Measurements from ENCODE around the gene SLC5A7. TPM values are rescaled to one million over a fixed set of nuclear protein-coding genes. Genes with fewer than 3 reads are reported as not detected.

Gene SLC5A7
- total RNA-seq, 1 experiment from 2014 or later: not detected

DNA sequence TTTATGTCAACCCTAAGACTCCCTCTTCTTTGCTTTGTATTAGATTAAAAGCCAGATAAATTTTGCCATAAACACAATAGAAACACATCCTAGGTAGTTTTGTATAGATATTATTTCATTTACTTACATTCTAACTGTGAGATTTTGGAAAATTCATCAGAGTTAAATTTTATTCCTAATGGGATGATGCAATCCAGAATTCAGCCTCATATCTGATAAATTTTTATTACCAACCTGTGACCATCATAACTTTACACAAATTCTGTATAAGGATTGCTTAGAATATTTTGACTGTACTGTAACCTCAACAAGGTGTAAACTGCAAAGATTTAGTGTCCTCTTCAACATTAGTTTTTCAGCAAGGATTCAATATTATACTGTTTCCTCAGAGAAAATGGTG lies 4.4 kb downstream of the SLC5A7 start:
- POLR2A ChIA-PET: no interaction called here
- H3K9me3 ChIP-seq (ENCODE audit: control insufficient read depth, insufficient read depth, low read depth, low read length): no peaks in the 10 kb centered on the region
- BruUV-seq (replicated peaks): no TSS peak
- H3K27ac ChIP-seq (ENCODE audit: low read length): no peak overlapping the region
- no peak for ATAC-seq
- no peaks in the 10 kb centered on the region for H3K36me3 ChIP-seq (ENCODE audit: control insufficient read depth, insufficient read depth, low read length)
- 0 out of 2 replicates have a peak, but pooled peaks cover 3% of the 10 kb centered on the region for H3K4me1 ChIP-seq (ENCODE audit: control insufficient read depth, insufficient read depth, low read length)
- in situ Hi-C loops (cut with HindIII; ENCODE audit: low pct_unique_long_range_greater_than_20kb, low sequenced_read_pairs): no loop called here
- TF ChIP-seq, protein P1, sequence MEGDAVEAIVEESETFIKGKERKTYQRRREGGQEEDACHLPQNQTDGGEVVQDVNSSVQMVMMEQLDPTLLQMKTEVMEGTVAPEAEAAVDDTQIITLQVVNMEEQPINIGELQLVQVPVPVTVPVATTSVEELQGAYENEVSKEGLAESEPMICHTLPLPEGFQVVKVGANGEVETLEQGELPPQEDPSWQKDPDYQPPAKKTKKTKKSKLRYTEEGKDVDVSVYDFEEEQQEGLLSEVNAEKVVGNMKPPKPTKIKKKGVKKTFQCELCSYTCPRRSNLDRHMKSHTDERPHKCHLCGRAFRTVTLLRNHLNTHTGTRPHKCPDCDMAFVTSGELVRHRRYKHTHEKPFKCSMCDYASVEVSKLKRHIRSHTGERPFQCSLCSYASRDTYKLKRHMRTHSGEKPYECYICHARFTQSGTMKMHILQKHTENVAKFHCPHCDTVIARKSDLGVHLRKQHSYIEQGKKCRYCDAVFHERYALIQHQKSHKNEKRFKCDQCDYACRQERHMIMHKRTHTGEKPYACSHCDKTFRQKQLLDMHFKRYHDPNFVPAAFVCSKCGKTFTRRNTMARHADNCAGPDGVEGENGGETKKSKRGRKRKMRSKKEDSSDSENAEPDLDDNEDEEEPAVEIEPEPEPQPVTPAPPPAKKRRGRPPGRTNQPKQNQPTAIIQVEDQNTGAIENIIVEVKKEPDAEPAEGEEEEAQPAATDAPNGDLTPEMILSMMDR (IDR thresholded peaks at IDR 0.05): no peak
- TF ChIP-seq SIN3A (IDR thresholded peaks at IDR 0.05; ENCODE audit: borderline replicate concordance, insufficient read depth, low read depth, low read length) (no peak), POLR2AphosphoS5 (IDR thresholded peaks at IDR 0.05; ENCODE audit: low read depth, low read length) (no peak), TCF7L2 (IDR thresholded peaks at IDR 0.05; ENCODE audit: low read depth, low read length) (no peak)
- TF ChIP-seq, protein P2, sequence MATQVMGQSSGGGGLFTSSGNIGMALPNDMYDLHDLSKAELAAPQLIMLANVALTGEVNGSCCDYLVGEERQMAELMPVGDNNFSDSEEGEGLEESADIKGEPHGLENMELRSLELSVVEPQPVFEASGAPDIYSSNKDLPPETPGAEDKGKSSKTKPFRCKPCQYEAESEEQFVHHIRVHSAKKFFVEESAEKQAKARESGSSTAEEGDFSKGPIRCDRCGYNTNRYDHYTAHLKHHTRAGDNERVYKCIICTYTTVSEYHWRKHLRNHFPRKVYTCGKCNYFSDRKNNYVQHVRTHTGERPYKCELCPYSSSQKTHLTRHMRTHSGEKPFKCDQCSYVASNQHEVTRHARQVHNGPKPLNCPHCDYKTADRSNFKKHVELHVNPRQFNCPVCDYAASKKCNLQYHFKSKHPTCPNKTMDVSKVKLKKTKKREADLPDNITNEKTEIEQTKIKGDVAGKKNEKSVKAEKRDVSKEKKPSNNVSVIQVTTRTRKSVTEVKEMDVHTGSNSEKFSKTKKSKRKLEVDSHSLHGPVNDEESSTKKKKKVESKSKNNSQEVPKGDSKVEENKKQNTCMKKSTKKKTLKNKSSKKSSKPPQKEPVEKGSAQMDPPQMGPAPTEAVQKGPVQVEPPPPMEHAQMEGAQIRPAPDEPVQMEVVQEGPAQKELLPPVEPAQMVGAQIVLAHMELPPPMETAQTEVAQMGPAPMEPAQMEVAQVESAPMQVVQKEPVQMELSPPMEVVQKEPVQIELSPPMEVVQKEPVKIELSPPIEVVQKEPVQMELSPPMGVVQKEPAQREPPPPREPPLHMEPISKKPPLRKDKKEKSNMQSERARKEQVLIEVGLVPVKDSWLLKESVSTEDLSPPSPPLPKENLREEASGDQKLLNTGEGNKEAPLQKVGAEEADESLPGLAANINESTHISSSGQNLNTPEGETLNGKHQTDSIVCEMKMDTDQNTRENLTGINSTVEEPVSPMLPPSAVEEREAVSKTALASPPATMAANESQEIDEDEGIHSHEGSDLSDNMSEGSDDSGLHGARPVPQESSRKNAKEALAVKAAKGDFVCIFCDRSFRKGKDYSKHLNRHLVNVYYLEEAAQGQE (IDR thresholded peaks at IDR 0.05; ENCODE audit: insufficient read depth in 1 of 2, low read depth in 2 of 2, low read length in 1 of 2): no peak
- no peak overlapping the region for H3K4me3 ChIP-seq (ENCODE audit: low read depth in 2 of 2, low read length in 2 of 2)
- CTCF ChIA-PET: no interaction called here
- DNase-seq (ENCODE audit: low read depth, low spot score): no peak
- intact Hi-C loops (cut with micrococcal nuclease; ENCODE audit: unreplicated experiment): no loop called here
- H3K27me3 ChIP-seq (ENCODE audit: control insufficient read depth, insufficient read depth, low read length): peaks cover 14% of the 10 kb centered on the region

DNA sequence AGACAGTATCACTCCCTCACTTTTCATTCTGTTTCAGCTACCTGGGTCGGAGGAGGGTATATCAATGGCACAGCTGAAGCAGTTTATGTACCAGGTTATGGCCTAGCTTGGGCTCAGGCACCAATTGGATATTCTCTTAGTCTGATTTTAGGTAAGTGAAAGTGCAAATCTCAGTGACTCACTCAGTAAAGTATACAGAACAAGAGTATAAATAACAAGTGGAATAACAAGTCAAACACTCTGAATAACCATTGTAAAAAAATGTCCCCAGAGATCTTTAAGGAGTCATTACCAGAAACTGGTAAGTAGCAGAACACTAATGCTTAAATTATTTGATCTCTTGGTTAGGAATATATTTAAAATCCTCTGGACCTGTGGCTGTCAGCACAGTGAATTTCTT lies 5.7 kb downstream of the SLC5A7 start:
- H3K4me3 ChIP-seq (ENCODE audit: low read depth in 2 of 2, low read length in 2 of 2): no peak overlapping the region
- ChIA-PET CTCF (no interaction called here), POLR2A (no interaction called here)
- no TSS peak for BruUV-seq (replicated peaks)
- in situ Hi-C loops (cut with HindIII; ENCODE audit: low pct_unique_long_range_greater_than_20kb, low sequenced_read_pairs) (no loop called here), intact Hi-C loops (cut with micrococcal nuclease; ENCODE audit: unreplicated experiment) (no loop called here)
- no peaks in the 10 kb centered on the region for H3K36me3 ChIP-seq (ENCODE audit: control insufficient read depth, insufficient read depth, low read length)
- H3K4me1 ChIP-seq (ENCODE audit: control insufficient read depth, insufficient read depth, low read length): no peaks in the 10 kb centered on the region
- no peak for TF ChIP-seq SIN3A (IDR thresholded peaks at IDR 0.05; ENCODE audit: borderline replicate concordance, insufficient read depth, low read depth, low read length)
- no peak for TF ChIP-seq TCF7L2 (IDR thresholded peaks at IDR 0.05; ENCODE audit: low read depth, low read length)
- TF ChIP-seq, protein P1 (IDR thresholded peaks at IDR 0.05): no peak
- TF ChIP-seq POLR2AphosphoS5 (IDR thresholded peaks at IDR 0.05; ENCODE audit: low read depth, low read length): no peak
- TF ChIP-seq, protein P2 (IDR thresholded peaks at IDR 0.05; ENCODE audit: insufficient read depth in 1 of 2, low read depth in 2 of 2, low read length in 1 of 2): no peak
- no peaks in the 10 kb centered on the region for H3K9me3 ChIP-seq (ENCODE audit: control insufficient read depth, insufficient read depth, low read depth, low read length)
- H3K27me3 ChIP-seq (ENCODE audit: control insufficient read depth, insufficient read depth, low read length): peaks cover 10% of the 10 kb centered on the region
- no peak overlapping the region for H3K27ac ChIP-seq (ENCODE audit: low read length)
- no peak for ATAC-seq
- DNase-seq (ENCODE audit: low read depth, low spot score): no peak
